ENCODE results near the gene ATP5F1D.

Gene ATP5F1D

GRCh38 chr19:1224847-1225246 is 16.7 kb upstream of the ATP5F1D start:
- H3K4me1 Mint-ChIP-seq (ENCODE audit: low read depth in 2 of 2), result no peaks in the 10 kb centered on the region
- DNase-seq (no peak), ATAC-seq (replicated peaks) (no peak)
- peaks cover 16% of the 10 kb centered on the region for H3K36me3 Mint-ChIP-seq (ENCODE audit: insufficient read depth)
- no peaks in the 10 kb centered on the region for H3K9me3 Mint-ChIP-seq
- no peak overlapping the region for H3K4me3 Mint-ChIP-seq
- H3K27ac Mint-ChIP-seq, result no peak overlapping the region
- no peaks in the 10 kb centered on the region for H3K27me3 Mint-ChIP-seq

GRCh38 chr19:1225440-1226226 is 15.9 kb upstream of the ATP5F1D start:
- ATAC-seq (replicated peaks) (no peak), DNase-seq (no peak)
- H3K27me3 Mint-ChIP-seq, result no peaks in the 10 kb centered on the region
- no peak overlapping the region for H3K4me3 Mint-ChIP-seq
- no peak overlapping the region for H3K27ac Mint-ChIP-seq
- H3K36me3 Mint-ChIP-seq (ENCODE audit: insufficient read depth), result peaks cover 16% of the 10 kb centered on the region
- H3K4me1 Mint-ChIP-seq (ENCODE audit: low read depth in 2 of 2), result no peaks in the 10 kb centered on the region
- no peaks in the 10 kb centered on the region for H3K9me3 Mint-ChIP-seq

DNA sequence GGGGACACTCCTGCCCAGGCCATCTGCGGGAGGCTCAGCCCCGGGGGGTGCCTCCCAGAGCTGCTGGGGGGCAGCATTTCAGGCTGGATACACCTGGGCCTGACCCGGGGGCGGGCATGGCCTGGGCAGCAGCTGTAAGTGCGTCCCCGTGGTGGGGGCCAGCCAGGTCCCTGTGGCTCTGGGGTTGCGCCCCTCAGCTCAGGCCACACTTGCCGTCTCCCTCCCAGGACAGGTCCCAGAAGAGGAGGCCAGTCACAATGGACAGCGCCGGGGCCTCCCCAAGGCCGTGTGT is 15.4 kb upstream of the ATP5F1D start:
- ATAC-seq (replicated peaks), result no peak
- peaks cover 10% of the 10 kb centered on the region for H3K36me3 Mint-ChIP-seq (ENCODE audit: insufficient read depth)
- no peaks in the 10 kb centered on the region for H3K27me3 Mint-ChIP-seq
- H3K4me3 Mint-ChIP-seq, result no peak overlapping the region
- DNase-seq, result no peak
- no peak overlapping the region for H3K27ac Mint-ChIP-seq
- no peaks in the 10 kb centered on the region for H3K9me3 Mint-ChIP-seq
- no peaks in the 10 kb centered on the region for H3K4me1 Mint-ChIP-seq (ENCODE audit: low read depth in 2 of 2)

GRCh38 chr19:1226522-1227303 is 14.8 kb upstream of the ATP5F1D start:
- no peak for ATAC-seq (replicated peaks)
- Mint-ChIP-seq H3K9me3 (no peaks in the 10 kb centered on the region), H3K27me3 (no peaks in the 10 kb centered on the region), H3K4me3 (no peak overlapping the region), H3K27ac (peak overlapping the region in 1 of 2 donors; percentile 44), H3K36me3 (ENCODE audit: insufficient read depth) (peaks cover 9% of the 10 kb centered on the region), H3K4me1 (ENCODE audit: low read depth in 2 of 2) (no peaks in the 10 kb centered on the region)
- no peak for DNase-seq

- Mint-ChIP-seq H3K9me3 (no peaks in the 10 kb centered on the region), H3K36me3 (ENCODE audit: insufficient read depth) (peaks cover 9% of the 10 kb centered on the region), H3K27me3 (no peaks in the 10 kb centered on the region), H3K27ac (peak overlapping the region in 1 of 2 donors; percentile 44), H3K4me3 (no peak overlapping the region), H3K4me1 (ENCODE audit: low read depth in 2 of 2) (no peaks in the 10 kb centered on the region)
- ATAC-seq (replicated peaks), result no peak
- DNase-seq, result no peak
Observed at GRCh38 chr19:1227304-1228054, 14.1 kb upstream of the ATP5F1D start.

DNA sequence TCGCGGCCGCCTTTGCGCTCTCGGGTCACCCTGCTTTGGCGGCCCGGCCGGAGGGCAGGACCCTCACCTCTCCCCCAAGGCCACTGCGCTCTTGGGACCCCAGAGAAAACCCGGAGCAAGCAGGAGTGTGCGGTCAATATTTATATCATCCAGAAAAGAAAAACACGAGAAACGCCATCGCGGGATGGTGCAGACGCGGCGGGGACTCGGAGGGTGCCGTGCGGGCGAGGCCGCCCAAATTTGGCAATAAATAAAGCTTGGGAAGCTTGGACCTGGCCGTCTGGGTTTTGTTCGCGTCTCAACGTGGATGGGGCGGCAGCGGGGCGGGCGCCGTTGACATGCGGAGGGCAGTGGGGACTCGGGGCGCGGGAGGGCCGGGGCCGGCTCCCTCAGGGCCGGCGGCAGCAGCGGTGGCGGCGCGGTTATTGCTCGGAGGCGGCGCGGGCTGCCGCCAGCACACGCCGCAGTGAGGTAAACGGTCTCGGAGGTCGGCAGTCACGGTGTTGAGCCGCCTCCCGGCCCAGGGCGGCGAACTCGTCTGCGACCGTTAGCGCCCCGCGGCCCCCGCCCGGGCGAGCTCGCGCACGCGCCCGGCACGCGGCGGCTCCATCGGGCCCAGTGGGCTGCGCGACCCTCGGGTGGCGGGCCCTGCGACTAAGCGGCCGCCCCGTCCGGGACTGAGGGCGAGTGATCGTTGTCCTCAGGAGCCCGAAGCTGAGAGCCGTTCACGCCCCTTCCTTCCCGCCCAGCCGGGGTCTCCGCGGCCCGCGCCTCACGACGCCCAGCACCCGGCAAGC is 13.2 kb upstream of the ATP5F1D start:
- no peak overlapping the region for H3K27ac Mint-ChIP-seq
- no peak for DNase-seq
- no peaks in the 10 kb centered on the region for H3K9me3 Mint-ChIP-seq
- H3K27me3 Mint-ChIP-seq, result no peaks in the 10 kb centered on the region
- H3K4me3 Mint-ChIP-seq, result no peak overlapping the region
- peaks cover 9% of the 10 kb centered on the region for H3K36me3 Mint-ChIP-seq (ENCODE audit: insufficient read depth)
- no peaks in the 10 kb centered on the region for H3K4me1 Mint-ChIP-seq (ENCODE audit: low read depth in 2 of 2)
- ATAC-seq (replicated peaks), result no peak

DNA sequence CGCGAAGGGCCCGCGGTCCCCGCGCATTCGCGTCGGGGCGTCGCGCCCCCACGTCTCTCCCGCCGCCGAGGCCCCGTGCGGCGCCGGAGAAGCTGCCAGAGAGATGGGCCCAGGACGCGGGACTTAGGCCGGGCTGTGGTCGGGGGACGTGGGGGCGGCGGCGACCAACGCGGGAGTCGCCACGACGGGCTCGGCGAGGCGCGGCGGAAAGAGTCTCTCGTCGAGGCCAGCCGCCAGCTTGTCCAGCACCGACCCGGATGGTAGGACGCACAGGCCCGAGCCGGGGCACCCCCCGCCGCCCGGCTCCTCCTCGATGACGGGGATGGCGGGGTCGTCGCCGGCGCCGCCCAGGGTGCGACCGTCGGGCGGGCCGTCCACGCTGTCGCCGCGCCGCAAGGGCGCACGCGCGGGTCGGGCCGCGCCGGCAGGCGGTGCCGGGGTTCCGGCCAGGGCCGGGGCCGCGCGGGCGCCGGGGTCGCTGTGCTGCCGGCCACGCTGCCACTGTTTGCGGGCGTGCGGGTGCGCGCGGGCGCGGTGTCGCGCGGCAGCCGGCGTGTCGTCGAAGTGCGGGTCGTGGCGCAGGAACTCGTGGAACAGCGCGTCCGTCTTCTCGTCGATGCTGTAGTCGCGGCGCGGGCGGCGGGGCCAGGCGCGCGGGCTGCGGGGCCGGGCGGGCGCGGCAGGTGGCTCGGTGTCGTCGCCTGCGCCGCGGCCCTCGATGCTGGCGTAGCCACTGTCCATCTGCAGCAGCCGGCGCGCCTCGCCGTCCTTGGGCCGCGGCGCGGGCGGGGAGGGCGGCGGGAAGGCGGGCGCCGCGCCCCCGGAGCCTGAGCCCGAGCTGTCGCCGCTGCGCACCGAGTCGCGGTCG is 12.3 kb upstream of the ATP5F1D start:
- peaks cover 6% of the 10 kb centered on the region for H3K36me3 Mint-ChIP-seq (ENCODE audit: insufficient read depth)
- no peak overlapping the region for H3K4me3 Mint-ChIP-seq
- DNase-seq (no peak), ATAC-seq (replicated peaks) (no peak)
- no peaks in the 10 kb centered on the region for H3K4me1 Mint-ChIP-seq (ENCODE audit: low read depth in 2 of 2)
- no peak overlapping the region for H3K27ac Mint-ChIP-seq
- no peaks in the 10 kb centered on the region for H3K27me3 Mint-ChIP-seq
- H3K9me3 Mint-ChIP-seq, result no peaks in the 10 kb centered on the region

DNA sequence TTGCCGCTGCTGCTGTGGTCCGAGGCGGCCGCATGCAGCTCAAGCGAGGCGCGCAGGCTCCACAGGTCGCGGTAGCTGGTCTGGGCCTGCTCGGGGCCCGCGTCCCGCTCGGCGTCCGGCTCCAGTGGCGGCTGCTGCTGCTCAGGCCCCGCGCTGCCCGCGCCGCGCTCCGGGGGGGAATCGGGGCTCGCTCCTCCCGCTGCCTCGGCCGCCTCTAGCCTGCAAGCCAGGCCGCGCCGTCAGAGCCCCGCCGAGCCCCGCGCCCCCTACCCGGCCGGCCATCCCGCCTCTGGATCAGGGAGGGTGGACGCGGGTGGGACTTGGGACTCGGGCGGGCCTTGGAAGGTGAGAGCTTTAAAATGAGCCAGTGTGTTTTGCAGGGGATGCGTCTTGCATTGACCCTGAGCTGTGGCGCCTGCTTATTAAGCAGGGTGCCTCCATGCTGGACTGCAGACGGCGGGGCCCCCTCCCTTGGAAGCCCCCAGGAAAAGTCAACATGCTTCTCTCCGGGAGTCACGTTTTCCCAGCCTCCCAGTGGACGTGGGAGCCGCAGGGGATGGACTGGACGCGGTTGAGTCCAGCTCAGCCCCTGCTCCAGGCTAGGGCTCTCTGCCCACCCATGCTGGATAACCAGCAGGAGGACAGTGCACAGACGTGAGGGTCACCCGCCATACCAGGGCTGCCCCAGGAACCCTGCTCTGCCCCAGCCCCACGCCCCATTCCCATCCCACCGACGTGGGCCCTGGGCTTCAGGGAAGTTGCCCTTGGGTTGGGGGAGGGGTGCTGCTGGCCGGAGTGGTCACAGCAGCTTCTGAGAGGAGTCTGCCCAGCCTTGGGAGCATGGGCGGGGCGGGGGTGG is 11.4 kb upstream of the ATP5F1D start:
- no peak for ATAC-seq (replicated peaks)
- no peaks in the 10 kb centered on the region for H3K4me1 Mint-ChIP-seq (ENCODE audit: low read depth in 2 of 2)
- DNase-seq, result no peak
- H3K9me3 Mint-ChIP-seq, result no peaks in the 10 kb centered on the region
- H3K27ac Mint-ChIP-seq, result no peak overlapping the region
- H3K27me3 Mint-ChIP-seq, result no peaks in the 10 kb centered on the region
- H3K4me3 Mint-ChIP-seq, result no peak overlapping the region
- H3K36me3 Mint-ChIP-seq (ENCODE audit: insufficient read depth), result peaks cover 3% of the 10 kb centered on the region

GRCh38 chr19:1230783-1231489 is 10.6 kb upstream of the ATP5F1D start:
- no peaks in the 10 kb centered on the region for H3K27me3 Mint-ChIP-seq
- peaks cover 3% of the 10 kb centered on the region for H3K36me3 Mint-ChIP-seq (ENCODE audit: insufficient read depth)
- ATAC-seq (replicated peaks) (no peak), DNase-seq (no peak)
- no peak overlapping the region for H3K27ac Mint-ChIP-seq
- no peaks in the 10 kb centered on the region for H3K4me1 Mint-ChIP-seq (ENCODE audit: low read depth in 2 of 2)
- no peak overlapping the region for H3K4me3 Mint-ChIP-seq
- no peaks in the 10 kb centered on the region for H3K9me3 Mint-ChIP-seq

DNA sequence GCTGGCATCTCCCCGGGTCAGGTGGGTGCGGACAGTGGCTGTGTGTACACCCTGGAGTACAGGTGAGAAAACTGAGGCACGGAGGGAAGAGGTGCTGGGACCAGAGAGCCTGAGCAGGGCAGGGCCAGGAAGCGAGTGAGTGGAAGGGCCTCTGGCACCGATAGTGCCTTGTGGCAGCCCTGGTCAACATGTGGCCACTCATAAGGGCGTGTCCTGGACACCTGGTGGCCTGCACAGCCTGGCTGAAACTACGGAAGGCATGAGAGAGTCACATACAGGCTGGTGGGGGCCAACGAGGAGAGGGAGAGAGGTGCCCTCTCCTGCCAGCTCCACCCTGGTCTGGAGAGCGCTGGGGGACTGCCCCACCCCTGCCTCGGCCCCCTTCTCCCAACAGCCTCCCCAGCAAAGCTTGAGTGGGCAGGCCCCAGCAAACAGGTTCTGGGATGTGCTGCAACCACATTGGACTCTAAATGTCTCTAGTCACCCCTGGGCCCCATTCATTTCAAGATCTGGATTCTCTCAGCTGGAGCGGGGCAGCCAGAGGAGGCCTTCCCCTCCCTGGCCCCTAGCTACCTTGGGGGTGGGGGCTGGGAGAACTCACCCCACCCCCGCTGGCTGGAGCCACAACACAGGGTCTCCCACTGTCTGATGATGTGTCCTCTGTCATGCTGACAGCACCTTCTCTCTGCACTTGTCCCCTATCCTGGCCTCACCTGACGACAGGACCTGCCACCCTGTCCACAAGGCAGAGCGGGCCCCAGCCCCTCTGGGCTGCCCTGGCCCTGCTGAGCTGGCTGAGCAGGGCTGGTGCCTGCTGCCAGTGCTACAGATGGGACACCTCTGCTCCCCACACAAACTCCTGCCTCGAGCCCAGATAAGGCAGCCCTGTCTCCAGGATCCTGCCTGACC is 9.6 kb upstream of the ATP5F1D start:
- Mint-ChIP-seq H3K27me3 (no peaks in the 10 kb centered on the region), H3K9me3 (no peaks in the 10 kb centered on the region), H3K4me3 (no peak overlapping the region), H3K36me3 (ENCODE audit: insufficient read depth) (peaks cover 3% of the 10 kb centered on the region), H3K4me1 (ENCODE audit: low read depth in 2 of 2) (peaks cover 0 to 2% of the 10 kb centered on the region in 2 donors), H3K27ac (peak overlapping the region in 1 of 2 donors; percentile 75)
- DNase-seq (no peak), ATAC-seq (replicated peaks) (no peak)

GRCh38 chr19:1232652-1233072 is 8.9 kb upstream of the ATP5F1D start:
- no peak for ATAC-seq (replicated peaks)
- Mint-ChIP-seq H3K4me3 (no peak overlapping the region), H3K4me1 (ENCODE audit: low read depth in 2 of 2) (peaks cover 0 to 2% of the 10 kb centered on the region in 2 donors), H3K36me3 (ENCODE audit: insufficient read depth) (peaks cover 3% of the 10 kb centered on the region), H3K27ac (peak overlapping the region in 1 of 2 donors; percentile 75), H3K9me3 (no peaks in the 10 kb centered on the region), H3K27me3 (no peaks in the 10 kb centered on the region)
- DNase-seq, result no peak
